Measurements from ENCODE around the gene SPPL2A. TPM values are rescaled to one million over a fixed set of nuclear protein-coding genes. Genes with fewer than 3 reads are reported as not detected.

SPPL2A gene
- total and polyA plus RNA-seq, 2 donors (not counting 3 experiments of a cell fraction or from before 2014, with no cell fraction given), result 38.8 to 88.7 TPM

- no peak for FAIRE-seq
- dilution Hi-C loops (cut with MboI; ENCODE audit: extremely low pct_ligation_motif_present, low sequenced_read_pairs), result no loop called here
- CTCF ChIA-PET, result interaction anchor here (1.5 kb wide), 1 partner anchor 195 kb away, joined by 4 read pairs; no protein-coding TSS in a partner anchor
These were observed 84.0 kb downstream of the SPPL2A start for GRCh38 chr15:50681467-50681866.

More at GRCh38 chr15:50681467-50681866, 84.0 kb downstream of the SPPL2A start:
- H3K27me3 ChIP-seq (ENCODE audit: control insufficient read depth in 2 of 2, insufficient read depth in 2 of 2, low read length in 2 of 2), result no peaks in the 10 kb centered on the region
- H2AFZ ChIP-seq (ENCODE audit: low read depth, low read length), result no peak overlapping the region
- H3K36me3 ChIP-seq (ENCODE audit: control insufficient read depth in 2 of 2, extremely low read depth in 1 of 2, insufficient read depth in 2 of 2, low read length in 2 of 2), result no peaks in the 10 kb centered on the region
- H3K27ac ChIP-seq (ENCODE audit: insufficient read depth, low read depth, low read length), result no peak overlapping the region
- DNase-seq (ENCODE audit: low read depth, low spot score), result no peak
- H3K4me3 ChIP-seq (replicated peaks in 1 of 3; ENCODE audit: insufficient read depth in 1 of 3, low read depth in 1 of 3, low read length in 3 of 3), result no peak overlapping the region
- H3K79me2 ChIP-seq (ENCODE audit: control insufficient read depth, insufficient read depth, low read length), result peaks cover 89% of the 10 kb centered on the region
- H3K4me1 ChIP-seq (ENCODE audit: control insufficient read depth, extremely low read depth, insufficient read depth, low read length), result peaks cover 11% of the 10 kb centered on the region
- H3K9me3 ChIP-seq (replicated peaks; ENCODE audit: control insufficient read depth, insufficient read depth, low read length), result no peaks in the 10 kb centered on the region
- no peak overlapping the region for H3K4me2 ChIP-seq (ENCODE audit: insufficient read depth, low read length)
- POLR2A ChIA-PET, result no interaction called here
- intact Hi-C loops (cut with micrococcal nuclease), result no loop called here
- peaks cover 5% of the 10 kb centered on the region for H4K20me1 ChIP-seq (replicated peaks; ENCODE audit: control insufficient read depth, extremely low read depth, insufficient read depth, low read length)
- TF ChIP-seq POLR2AphosphoS5 (IDR thresholded peaks at IDR 0.05; ENCODE audit: insufficient read depth, low read depth, low read length) (no peak), MAX (IDR thresholded peaks at IDR 0.05; ENCODE audit: insufficient read depth, insufficient read length) (no peak), MYC (IDR thresholded peaks at IDR 0.05; ENCODE audit: low read depth, low read length) (no peak), JUN (IDR thresholded peaks at IDR 0.05; ENCODE audit: borderline replicate concordance, insufficient read depth, insufficient read length, low read depth) (no peak), CTCF (IDR thresholded peaks at IDR 0.05; ENCODE audit: extremely low read depth in 1 of 2, insufficient read depth in 1 of 2, low read depth in 1 of 2, low read length in 2 of 2) (no peak), POLR2A (IDR thresholded peaks at IDR 0.05; ENCODE audit: low read depth, low read length) (no peak)
- H3K9me1 ChIP-seq (replicated peaks; ENCODE audit: control insufficient read depth, extremely low read depth, insufficient read depth, low read length), result no peaks in the 10 kb centered on the region
- no peak overlapping the region for H3K9ac ChIP-seq (replicated peaks; ENCODE audit: extremely low read depth, insufficient read depth, low read length)
- BruUV-seq (replicated peaks), result no TSS peak

Measured in endothelial cell of umbilical vein (primary cell).